Stimulated activated CD8-positive, alpha-beta memory T cell treated with anti-CD3 and anti-CD28 coated beads, Interleukin-15, amount 100 ng/mL, for 24 hours (primary cell): ENCODE data around the gene NFS1.
"Not testable (repeated sequence)": the region's sequence is repeated elsewhere in the genome, so short reads cannot be mapped to it uniquely, and the experiment has no call there.

Experiments used
- DNase-seq: peaks from one replicate; pipeline ENCODE4 v3.0.0-alpha.2; 2020; ENCODE audit warnings: low read depth

Gene NFS1

DNA sequence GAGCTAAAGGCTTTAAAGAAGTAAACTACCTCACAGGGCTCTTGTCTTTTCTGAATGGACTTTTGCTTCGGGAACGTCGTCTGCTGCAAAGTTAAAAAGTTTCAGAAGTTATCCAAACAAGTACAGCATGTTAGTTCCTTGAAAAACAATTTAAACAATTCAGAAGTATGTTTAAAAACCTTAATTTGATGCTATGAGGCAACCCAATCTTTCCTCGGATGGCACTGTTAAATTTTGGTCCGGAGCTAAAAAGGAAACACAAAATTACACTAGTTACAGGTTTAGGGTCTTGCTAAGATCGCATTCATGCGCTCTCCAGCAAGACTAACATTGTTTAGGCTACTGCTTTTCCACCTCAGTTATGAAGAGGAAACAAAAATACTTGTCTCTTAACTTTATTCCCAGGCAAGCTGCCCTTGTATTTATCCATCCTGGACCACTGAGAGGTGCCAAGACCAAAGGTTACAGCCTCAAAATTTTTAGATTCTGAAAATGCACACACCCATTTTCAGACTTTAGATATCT lies 30.2 kb upstream of the NFS1 start:
- no peak for DNase-seq

DNA sequence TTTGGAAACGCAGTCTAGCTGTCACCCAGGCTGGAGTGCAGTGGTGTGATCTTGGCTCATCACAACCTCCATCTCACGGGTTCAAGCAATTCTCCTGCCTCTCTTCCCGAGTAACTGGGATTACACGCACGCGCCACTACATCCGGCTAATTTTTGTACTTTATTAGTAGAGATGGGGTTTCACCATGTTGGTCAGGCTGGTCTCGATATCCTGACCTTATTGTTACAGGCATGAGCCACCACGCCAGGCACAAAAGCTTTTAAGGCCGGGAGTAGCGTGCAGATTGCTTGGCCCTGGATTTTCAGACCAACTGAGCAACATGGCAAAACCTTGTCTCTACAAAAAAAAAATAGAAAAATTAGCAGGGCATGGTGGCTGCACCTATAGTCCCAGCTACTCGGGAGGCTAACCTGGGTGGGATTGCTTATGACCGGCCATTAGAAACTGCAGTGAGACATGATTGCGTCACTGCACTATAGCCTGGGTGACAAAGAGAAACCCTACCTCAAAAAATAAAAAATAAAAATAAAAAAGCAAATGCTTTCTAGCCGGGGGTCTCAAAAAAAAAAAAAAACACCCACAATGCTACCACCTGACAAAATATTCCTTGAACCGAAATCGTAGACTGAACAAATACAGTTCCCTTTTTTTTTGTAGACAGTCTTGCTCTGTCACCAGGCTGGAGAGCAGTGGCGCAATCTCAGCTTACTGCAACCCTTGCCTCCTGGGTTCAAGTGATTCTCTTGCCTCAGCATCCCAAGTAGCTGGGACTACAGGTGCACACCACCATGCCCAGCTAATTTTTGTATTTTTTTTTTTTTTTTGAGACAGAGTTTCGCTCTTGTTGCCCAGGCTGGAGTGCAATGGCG lies 27.9 kb upstream of the NFS1 start:
- no peak for DNase-seq

- no peak for DNase-seq
These were observed 25.4 kb upstream of the NFS1 start for GRCh38 chr20:35724321-35725230.

GRCh38 chr20:35723652-35724320 lies 24.6 kb upstream of the NFS1 start:
- DNase-seq, result not testable (repeated sequence)

- DNase-seq, result not testable (repeated sequence)
These were observed 24.1 kb upstream of the NFS1 start for GRCh38 chr20:35723275-35723639.

- DNase-seq, result no peak
These were observed 22.5 kb upstream of the NFS1 start for GRCh38 chr20:35721621-35722020.

DNA sequence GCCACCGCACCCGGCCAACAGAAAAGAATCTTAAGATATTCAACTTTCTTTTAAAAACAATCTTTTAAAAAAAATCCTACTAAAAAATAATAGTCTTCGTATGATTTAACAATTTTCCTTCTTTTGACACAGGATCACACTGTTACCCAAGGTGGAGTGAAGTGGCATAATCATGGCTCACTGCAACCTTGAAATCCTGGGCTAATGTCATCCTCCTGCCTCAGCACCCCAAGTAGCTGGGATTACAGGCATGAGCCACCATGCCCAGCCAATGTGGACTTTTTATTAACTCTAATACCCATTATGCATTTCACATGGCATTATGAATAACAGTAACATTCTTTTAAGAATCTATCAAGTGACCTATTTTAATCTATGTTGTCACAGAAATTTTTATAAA lies 22.1 kb upstream of the NFS1 start:
- DNase-seq, result no peak

GRCh38 chr20:35720165-35721123 lies 21.3 kb upstream of the NFS1 start:
- no peak for DNase-seq

- DNase-seq, result no peak
These were observed 20.6 kb upstream of the NFS1 start for GRCh38 chr20:35719717-35720116.

DNA sequence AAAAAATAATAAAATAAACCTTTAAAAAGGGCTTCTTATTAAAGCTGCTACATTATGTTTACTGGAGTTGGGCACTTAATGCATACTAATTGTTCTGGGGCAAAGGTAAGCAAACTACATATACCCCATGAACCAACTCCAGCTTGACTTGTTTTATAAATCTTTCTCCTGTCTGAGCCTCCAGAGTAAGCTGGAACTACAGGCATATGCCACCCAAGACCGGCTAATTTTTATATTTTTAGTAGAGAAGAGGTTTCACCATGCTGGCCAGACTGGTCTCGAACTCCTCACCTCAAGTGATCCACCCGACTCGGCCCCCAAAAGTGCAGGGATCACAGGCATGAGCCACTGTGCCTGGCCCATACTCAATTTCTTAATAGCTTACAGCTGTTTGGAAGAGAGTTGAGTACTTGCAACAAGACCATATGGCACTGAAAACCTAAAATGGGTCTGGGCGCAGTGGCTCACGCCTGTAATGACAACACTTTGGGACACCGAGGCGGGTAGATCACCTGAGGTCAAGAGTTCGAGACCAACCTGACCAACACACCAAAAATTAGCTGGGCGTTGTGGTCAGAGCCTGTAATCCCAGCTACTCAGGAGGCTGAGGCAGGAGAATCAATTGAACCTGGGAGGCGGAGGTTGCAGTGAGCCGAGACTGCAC lies 20.0 kb upstream of the NFS1 start:
- DNase-seq, result no peak

GRCh38 chr20:35718321-35718720 lies 19.2 kb upstream of the NFS1 start:
- not testable (repeated sequence) for DNase-seq

GRCh38 chr20:35716330-35716729 lies 17.2 kb upstream of the NFS1 start:
- DNase-seq, result no peak

GRCh38 chr20:35715652-35716051 lies 16.5 kb upstream of the NFS1 start:
- DNase-seq, result no peak

- DNase-seq, result no peak
These were observed 15.0 kb upstream of the NFS1 start for GRCh38 chr20:35714127-35714526.

GRCh38 chr20:35713120-35713519 lies 14.0 kb upstream of the NFS1 start:
- not testable (repeated sequence) for DNase-seq

DNA sequence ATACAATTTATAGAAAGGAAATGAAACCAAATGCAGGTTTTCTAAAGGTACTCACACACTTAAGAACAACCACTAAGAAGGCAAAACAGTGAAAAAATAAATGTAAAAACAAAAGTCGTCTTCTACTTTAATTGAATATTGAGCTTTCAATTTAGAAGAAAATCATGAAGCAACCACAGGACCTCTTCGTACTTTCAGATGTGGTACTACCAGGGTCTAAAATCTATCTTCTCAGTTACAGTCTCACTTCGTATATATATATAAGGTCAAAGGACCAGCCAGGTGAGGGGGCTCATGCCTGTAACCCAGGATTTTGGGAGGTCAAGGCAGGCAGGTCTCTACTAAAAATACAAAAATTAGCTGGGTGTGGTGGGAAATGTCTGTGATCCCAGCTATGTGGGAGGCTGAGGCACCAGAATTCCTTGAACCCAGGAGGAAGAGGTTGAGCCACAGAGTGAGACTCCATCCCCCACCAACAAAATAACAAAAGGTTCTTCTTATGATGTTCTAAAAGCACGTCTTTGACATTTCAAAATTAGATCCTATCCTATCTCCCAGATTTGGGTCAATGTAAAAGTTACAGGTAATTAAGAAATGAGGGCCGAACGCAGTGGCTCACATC lies 12.5 kb upstream of the NFS1 start:
- DNase-seq, result no peak

GRCh38 chr20:35710884-35711587 lies 11.9 kb upstream of the NFS1 start:
- no peak for DNase-seq

DNA sequence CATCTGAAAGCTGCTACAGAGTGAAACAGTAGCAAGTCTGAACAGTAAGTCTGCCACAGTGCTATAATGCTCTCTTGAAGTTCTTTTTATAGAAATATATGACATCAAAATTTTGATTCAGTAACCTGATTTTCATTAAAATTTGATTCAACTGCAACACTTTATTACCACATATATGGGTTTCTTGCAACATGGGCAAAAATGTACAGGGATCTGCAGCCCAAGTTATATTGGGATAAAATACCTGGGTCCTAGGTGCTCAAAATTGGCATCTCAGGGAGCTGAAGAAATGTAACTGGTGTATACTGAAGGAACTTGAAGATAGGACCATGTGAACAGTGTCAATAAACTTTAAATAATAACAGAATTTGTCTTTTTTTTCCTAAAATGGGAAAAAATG lies 10.9 kb upstream of the NFS1 start:
- DNase-seq, result no peak

DNA sequence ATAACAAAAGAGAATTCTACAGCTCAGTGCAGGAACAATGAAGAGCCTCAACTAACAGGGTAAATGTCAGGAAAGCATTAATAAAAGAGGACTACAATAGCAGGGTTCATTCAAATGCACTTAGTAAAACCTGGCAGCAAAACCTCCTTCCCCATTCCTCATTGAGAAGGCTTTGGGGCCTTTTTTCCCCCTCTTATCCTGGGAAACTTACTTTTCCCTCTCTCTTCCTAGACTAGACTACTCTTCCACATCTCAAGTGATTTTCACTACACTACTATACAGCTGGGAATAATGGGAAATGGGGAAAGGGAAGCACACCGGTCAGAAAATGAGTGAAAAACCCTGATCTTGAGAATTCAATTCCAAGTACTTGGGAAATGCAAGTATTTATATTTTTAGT lies 10.1 kb upstream of the NFS1 start:
- no peak for DNase-seq
